ENCODE data around the gene SND1.

SND1 gene

GRCh38 chr7:127713006-127713405, 61.0 kb downstream of the SND1 start:
- ChIA-PET CTCF (interaction anchor here (1.2 to 2.7 kb wide), 6 partner anchors 13 to 496 kb away, joined by 3 to 10 read pairs (median 4); no protein-coding TSS in a partner anchor), POLR2A (no interaction called here)
- no peak for DNase-seq (ENCODE audit: extremely low spot score)
- TF ChIP-seq CTCF (IDR thresholded peaks at IDR 0.05; ENCODE audit: control extremely low read depth, extremely low read depth, low read depth, missing control alignments): no peak

- POLR2A ChIA-PET: no interaction called here
- CTCF ChIA-PET: interaction anchor here (0.8 to 2.7 kb wide), 6 partner anchors 9 to 495 kb away, joined by 3 to 10 read pairs (median 4); no protein-coding TSS in a partner anchor
- no peak for DNase-seq (ENCODE audit: extremely low spot score)
- no peak for TF ChIP-seq CTCF (IDR thresholded peaks at IDR 0.05; ENCODE audit: control extremely low read depth, extremely low read depth, low read depth, missing control alignments)
These were observed 61.8 kb downstream of the SND1 start for GRCh38 chr7:127713758-127714157.

GRCh38 chr7:127715272-127715671, 63.3 kb downstream of the SND1 start:
- ChIA-PET CTCF (interaction anchor here (1.2 kb wide), 1 partner anchor 494 kb away, joined by 3 read pairs; no protein-coding TSS in a partner anchor), POLR2A (no interaction called here)
- TF ChIP-seq CTCF (IDR thresholded peaks at IDR 0.05; ENCODE audit: control extremely low read depth, extremely low read depth, low read depth, missing control alignments): no peak

GRCh38 chr7:127715901-127716300, 63.9 kb downstream of the SND1 start:
- CTCF ChIA-PET: interaction anchor here (1.2 kb wide), 1 partner anchor 494 kb away, joined by 3 read pairs; no protein-coding TSS in a partner anchor
- no peak for TF ChIP-seq CTCF (IDR thresholded peaks at IDR 0.05; ENCODE audit: control extremely low read depth, extremely low read depth, low read depth, missing control alignments)
- no peak for DNase-seq (ENCODE audit: extremely low spot score)
- POLR2A ChIA-PET: no interaction called here

More at GRCh38 chr7:127715272-127715671, 63.3 kb downstream of the SND1 start:
- DNase-seq (ENCODE audit: extremely low spot score): no peak

GRCh38 chr7:127717502-127718339, 65.7 kb downstream of the SND1 start:
- no peak for DNase-seq (ENCODE audit: extremely low spot score)
- ChIA-PET CTCF (interaction anchor here (0.8 to 3.7 kb wide), 5 partner anchors 7 to 16 kb away, joined by 3 to 33 read pairs (median 5); no protein-coding TSS in a partner anchor), POLR2A (no interaction called here)
- no peak for TF ChIP-seq CTCF (IDR thresholded peaks at IDR 0.05; ENCODE audit: control extremely low read depth, extremely low read depth, low read depth, missing control alignments)

- DNase-seq (ENCODE audit: extremely low spot score): no peak
These were observed 66.3 kb downstream of the SND1 start for GRCh38 chr7:127718340-127718679.

More at GRCh38 chr7:127718340-127718679, 66.3 kb downstream of the SND1 start:
- POLR2A ChIA-PET: no interaction called here
- CTCF ChIA-PET: interaction anchor here (0.8 to 3.7 kb wide), 5 partner anchors 8 to 16 kb away, joined by 3 to 33 read pairs (median 5); no protein-coding TSS in a partner anchor
- no peak for TF ChIP-seq CTCF (IDR thresholded peaks at IDR 0.05; ENCODE audit: control extremely low read depth, extremely low read depth, low read depth, missing control alignments)
